Measurements from ENCODE around the gene KRTAP5-1. TPM values are rescaled to one million over a fixed set of nuclear protein-coding genes. Genes with fewer than 3 reads are reported as not detected.

The KRTAP5-1 gene, protein sequence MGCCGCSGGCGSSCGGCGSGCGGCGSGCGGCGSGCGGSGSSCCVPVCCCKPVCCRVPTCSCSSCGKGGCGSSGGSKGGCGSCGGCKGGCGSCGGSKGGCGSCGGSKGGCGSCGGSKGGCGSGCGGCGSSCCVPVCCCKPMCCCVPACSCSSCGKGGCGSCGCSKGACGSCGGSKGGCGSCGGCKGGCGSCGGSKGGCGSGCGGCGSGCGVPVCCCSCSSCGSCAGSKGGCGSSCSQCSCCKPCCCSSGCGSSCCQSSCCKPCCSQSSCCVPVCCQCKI
- total RNA-seq = not detected in 2 replicates

DNA sequence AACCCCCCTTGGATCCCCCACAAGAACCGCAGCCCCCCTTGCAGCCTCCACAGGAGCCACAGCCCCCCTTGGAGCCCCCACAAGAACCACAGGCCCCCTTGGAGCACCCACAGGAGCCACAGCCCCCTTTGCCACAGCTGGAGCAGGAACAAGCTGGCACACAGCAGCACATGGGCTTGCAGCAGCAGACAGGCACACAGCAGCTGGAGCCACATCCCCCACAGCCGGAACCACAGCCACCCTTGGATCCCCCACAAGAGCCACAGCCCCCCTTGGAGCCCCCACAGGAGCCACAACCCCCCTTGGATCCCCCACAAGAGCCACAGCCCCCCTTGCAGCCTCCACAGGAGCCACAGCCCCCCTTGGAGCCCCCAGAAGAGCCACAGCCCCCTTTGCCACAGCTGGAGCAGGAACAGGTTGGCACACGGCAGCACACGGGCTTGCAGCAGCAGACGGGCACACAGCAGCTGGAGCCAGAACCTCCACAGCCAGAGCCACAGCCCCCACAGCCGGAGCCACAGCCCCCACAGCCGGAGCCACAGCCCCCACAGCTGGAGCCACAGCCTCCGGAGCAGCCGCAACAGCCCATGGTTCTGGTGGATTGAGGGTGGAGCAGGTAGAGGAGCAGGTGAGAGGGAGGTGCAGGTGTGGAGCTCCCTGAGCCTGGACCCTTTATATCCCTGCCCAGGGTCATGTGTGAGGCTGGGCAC lies at the start of gene KRTAP5-1:
TSS of gene KRTAP5-1 (minus strand) at position 623 of the 710 bp plus-strand sequence. CDS start at position 589, 34 bp downstream.

DNA sequence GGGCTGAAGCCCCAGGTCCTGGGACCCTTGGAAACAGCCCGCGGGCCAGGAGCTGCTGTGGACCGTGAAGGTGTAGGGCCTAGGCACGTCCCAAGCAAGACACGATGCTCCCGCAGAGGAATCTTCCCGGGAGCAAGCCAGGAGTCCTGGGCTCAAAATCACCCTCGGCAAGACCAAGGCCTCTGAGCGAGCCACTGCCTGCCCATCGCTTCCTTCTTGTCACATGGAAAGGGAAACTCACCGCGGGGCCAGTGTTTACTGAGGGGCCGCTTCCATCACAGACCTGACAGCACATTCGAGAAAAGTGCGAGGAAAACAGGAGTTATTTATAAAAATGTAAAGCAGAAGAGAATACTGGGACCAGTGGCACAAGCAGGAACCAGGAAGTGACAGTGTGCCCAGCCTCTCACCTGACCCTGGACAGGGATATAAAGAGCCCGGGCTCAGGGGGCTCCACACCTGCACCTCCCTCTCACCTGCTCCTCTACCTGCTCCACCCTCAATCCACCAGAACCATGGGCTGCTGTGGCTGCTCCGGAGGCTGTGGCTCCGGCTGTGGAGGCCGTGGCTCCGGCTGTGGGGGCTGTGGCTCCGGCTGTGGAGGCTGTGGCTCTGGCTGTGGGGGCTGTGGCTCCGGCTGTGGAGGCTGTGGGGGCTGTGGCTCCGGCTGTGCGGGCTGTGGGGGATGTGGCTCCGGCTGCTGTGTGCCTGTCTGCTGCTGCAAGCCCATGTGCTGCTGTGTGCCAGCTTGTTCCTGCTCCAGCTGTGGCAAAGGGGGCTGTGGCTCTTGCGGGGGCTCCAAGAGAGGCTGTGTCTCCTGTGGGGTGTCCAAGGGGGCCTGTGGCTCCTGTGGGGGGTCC lies 44.5 kb upstream of the KRTAP5-1 start, which contains the start of gene KRTAP5-5:
TSS of gene KRTAP5-5 (plus strand) at position 450 of the 860 bp plus-strand sequence. CDS start at position 516, 66 bp downstream.

DNA sequence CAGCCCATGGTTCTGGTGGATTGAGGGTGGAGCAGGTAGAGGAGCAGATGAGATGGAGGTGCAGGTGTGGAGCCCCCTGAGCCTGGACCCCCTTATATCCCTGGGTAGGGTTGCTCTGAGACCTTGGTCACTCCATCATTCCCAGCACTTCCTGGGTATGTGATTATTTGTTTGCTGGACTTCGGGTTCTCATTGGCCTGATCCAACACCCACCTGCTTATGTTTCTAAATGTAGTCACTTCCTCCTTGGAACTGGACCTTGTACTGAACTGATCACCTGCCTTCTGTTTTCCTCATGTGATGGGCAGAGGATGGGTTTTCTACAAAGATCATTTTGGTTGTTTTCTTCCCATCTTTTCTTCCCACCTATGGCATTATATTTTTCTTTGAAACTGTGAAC lies 37.0 kb upstream of the KRTAP5-1 start, which contains the start of gene KRTAP5-4:
TSS of gene KRTAP5-4 (minus strand) at position 53 of the 400 bp plus-strand sequence. CDS start at position 8, 45 bp downstream.

DNA sequence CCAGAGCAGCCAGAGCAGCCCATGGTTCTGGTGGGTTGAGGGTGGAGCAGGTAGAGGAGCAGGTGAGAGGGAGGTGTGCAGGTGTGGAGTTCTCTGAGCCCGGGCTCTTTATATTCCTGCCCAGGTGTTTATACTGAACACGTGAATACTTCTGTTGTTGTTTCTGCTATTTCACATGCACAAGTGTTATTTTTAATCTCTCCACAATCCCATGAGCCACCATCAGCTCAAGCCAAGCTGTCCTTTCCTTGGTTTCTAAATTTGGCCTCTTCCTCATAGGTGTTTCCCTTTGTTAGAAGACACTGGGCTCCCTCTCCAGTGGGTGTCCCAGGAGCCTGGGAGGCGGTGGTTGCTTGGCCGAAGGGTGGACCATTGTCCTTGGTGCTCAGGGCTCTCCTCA lies 23.3 kb upstream of the KRTAP5-1 start, which contains the start of gene KRTAP5-3:
TSS of gene KRTAP5-3 (minus strand) at position 101 of the 400 bp plus-strand sequence. CDS start at position 23, 78 bp downstream.

DNA sequence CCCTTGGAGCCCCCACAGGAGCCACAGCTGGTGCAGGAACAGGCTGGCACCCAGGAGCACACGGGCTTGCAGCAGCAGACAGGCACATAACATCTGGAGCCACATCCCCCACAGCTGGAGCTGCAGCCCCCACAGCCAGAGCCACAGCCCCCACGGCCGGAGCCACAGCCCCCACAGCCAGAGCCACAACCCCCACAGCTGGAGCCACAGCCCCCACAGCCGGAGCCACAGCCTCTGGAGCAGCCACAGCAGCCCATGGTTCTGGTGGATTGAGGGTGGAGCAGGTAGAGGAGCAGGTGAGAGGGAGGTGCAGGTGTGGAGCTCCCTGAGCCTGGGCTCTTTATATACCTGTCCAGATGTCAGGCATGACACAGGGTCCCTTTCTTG lies 12.9 kb upstream of the KRTAP5-1 start, which contains the start of gene KRTAP5-2:
TSS of gene KRTAP5-2 (minus strand) at position 301 of the 387 bp plus-strand sequence. CDS start at position 257, 44 bp downstream.

DNA sequence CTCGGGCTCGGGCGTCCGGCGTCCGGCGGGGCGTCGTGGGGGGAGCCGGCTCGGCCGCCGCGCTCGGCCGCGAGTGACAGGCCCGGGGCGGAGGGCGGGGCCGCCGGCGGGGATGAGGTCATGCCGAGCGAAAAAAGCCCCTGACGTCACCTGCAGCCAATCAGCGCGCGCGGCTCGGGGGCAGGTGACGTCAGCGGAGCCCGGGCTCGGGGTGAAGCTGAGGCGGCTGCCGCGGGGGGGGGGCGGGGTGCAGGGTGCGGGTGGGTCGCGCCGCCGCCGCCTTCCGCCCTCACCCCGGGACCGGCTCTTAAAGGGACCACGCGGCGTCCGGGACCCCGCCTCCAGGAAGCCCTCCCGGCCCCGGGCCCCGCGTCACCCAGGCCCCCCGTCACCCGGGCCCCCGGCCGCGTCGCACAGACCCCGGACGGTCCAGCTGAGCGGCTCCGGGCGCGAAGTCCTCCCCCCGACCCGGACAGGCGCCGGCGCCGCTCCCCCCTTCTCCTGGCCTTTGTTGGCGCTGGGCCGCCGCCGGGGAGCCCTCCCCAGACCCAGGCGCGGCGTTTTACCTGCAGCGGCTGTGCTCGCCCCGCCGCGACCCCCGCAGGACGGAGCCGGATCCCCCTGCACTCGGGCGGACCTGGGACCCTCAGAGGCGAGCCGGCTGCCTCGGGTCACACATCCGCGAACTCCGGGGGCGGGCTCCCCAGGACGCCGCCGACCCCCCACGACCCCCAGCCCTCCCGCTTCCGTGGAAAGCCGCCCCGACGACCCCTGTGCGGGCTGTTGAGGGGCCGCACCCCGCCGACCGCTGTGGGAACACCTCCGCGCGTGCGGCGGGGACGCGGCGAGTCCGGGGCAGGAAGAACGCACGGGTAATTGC lies 12.6 kb downstream of the KRTAP5-1 start, which contains the start of gene DUSP8:
TSS of gene DUSP8 (minus strand) at position 75 of the 880 bp plus-strand sequence. CDS start 6,445 bp downstream, outside the sequence.

Other genes with a start within 250 kb of the KRTAP5-1 start
- under 0.01 TPM in 1 of 2 replicates, not detected in the other for gene BRSK2, start 195.3 kb downstream of the KRTAP5-1 start, total RNA-seq
- gene MOB2, start 98.5 kb downstream of the KRTAP5-1 start, total RNA-seq = 17.4 and 23.1 TPM in 2 replicates
- gene DUSP8, start 13.0 kb downstream of the KRTAP5-1 start, total RNA-seq = 0.20 TPM in 1 of 2 replicates, not detected in the other
- gene KRTAP5-2, start 13.0 kb upstream of the KRTAP5-1 start, total RNA-seq = not detected in 2 replicates
- gene KRTAP5-3, start 23.2 kb upstream of the KRTAP5-1 start, total RNA-seq = not detected in 2 replicates
- not detected in 2 replicates for gene KRTAP5-4, start 36.9 kb upstream of the KRTAP5-1 start, total RNA-seq
- not detected in 2 replicates for gene KRTAP5-5, start 44.5 kb upstream of the KRTAP5-1 start, total RNA-seq
- gene KRTAP5-6, start 111.9 kb upstream of the KRTAP5-1 start, total RNA-seq = not detected in 2 replicates
- gene IFITM10, start 165.3 kb upstream of the KRTAP5-1 start, total RNA-seq = 0.73 and 2.2 TPM in 2 replicates
- gene CTSD, start 178.6 kb upstream of the KRTAP5-1 start, total RNA-seq = 138 TPM in 2 replicates
- gene SYT8, start 249.7 kb upstream of the KRTAP5-1 start, total RNA-seq = not detected in 2 replicates

Data from subcutaneous preadipocyte (primary cell).